ENCODE data around the gene MOB2.

MOB2 gene, protein sequence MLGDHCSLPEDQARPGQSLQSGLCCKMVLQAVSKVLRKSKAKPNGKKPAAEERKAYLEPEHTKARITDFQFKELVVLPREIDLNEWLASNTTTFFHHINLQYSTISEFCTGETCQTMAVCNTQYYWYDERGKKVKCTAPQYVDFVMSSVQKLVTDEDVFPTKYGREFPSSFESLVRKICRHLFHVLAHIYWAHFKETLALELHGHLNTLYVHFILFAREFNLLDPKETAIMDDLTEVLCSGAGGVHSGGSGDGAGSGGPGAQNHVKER

DNA sequence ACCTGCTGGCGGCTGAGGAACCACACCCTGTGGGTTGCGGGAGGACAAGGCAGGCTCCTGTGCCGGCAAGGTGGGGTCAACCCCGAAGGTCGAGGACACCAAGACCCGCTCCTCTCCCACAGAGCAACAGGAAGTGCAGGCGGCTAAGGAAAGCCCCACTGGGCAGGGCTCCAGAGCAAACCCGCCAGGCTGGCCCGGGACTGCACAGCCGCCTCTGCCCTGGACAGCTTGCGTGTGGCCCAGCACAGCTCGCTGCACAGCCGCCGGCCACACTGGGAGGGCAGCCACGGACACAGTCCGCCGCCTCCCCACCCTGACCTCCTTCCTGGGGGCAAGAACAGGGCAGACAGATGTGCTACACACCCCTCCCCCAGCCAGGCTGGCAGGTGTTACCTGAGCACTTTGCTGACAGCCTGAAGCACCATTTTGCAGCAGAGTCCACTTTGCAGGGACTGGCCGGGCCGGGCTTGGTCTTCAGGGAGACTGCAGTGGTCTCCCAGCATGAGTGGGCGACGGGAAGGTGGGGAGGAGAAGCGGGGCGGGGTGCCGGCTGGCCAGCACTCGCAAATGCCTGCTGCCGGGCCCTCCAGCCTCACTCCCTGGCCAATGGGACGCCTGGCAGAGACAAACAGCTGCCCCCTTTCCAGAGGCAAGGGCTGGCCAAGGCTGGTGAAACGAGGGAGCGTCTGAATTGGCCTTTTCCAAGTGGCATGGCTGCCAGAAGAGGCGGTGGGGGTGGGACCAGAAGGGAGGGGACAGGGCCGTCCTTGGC is at the start of gene MOB2:
Gene MOB2, minus strand, starts transcription at position 726 of the 772 bp plus-strand sequence. Its CDS starts 223 bp downstream, at position 503.
- DNase-seq: no peak

DNA sequence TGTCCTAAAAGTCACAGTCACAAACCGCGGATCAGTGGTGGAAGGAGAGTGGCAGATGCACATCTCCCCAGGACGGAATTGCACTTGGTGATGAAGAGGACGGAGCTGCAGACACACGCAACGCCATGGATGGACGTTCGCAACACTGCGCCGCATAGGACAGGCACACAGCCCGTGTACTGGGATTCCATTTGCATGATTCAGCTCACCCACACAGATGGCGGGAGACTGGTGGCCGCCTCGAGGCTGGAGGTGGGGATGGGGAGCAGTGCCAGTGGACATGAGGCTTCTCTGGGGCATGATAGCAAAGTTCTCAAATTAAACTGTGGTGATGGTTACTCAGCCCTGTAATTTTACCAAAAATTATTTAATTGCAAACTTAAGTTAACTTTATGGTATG is 48.1 kb upstream of the MOB2 start:
- DNase-seq: no peak

DNA sequence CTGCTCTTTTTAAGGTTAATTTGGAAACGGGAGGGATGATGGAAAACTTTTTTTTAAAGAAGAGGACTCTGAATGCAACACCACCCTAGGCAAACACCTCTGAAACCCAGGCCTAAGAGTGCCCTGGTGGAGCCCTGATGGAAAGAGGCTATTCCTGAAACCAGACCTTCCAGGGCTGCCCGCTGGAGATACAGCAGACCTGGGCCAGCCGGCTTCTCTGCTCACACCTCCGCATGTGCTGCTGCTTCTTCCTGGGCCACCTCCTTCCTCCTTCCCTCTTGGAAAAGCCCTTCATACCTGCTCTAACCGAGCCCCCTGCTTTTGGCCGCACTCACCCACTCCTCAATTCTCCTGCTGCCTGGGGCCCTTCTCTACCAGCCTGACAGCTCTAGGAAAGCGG is 47.6 kb upstream of the MOB2 start:
- DNase-seq: no peak

DNA sequence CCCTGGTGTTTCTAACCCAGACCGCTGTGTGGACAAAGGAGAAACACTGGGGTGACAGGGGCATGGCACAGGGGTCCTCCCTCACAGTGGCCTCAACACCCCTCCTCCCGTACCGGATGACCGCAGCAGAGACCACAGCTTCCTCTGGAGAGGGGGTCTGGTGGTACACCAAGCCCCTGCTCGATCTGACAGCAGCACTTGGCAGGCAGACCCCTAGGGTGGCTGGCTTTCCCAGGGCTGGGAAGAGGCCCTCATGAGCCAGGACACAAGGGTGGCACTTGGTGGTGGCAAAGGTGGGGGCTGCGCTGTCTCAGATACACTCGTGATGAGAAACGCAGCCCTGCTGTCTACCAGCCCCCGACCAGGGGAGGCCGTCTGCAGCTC is 46.8 kb upstream of the MOB2 start:
- DNase-seq: no peak

DNA sequence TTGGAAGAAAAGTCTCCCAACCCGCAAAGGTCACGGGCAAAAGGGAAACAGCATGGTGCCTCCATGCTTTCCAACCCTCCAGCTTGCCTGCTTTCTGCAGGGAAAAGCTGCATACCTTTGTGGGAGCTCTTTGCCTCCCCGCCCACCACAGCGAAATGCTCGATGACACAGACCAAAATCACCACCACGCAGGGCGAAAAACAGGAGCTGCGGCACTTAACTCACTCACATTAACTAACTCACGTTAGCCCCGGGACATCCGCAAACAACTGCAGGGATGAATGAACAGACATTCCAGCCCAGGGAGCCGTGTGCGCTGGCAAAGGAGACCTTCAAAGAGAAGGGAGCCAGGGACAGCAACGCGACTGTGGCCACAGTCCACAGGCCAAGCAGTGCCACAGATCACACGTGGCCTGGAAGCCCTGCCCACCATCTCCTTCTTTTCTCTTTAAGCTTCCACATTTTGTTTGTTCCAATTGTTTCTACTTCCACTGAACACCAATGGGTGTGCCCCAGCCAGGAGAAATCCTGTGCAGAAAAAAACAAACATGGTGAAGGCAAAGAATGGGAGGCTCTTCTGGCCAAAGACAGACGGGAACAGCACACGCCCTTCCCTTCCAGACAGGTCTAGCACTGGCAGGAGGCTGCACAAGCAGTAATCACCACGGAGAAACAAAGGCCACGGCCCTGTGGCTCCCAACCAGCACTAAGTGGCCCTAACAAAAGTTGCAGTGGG is 46.2 kb upstream of the MOB2 start:
- no peak for DNase-seq

DNA sequence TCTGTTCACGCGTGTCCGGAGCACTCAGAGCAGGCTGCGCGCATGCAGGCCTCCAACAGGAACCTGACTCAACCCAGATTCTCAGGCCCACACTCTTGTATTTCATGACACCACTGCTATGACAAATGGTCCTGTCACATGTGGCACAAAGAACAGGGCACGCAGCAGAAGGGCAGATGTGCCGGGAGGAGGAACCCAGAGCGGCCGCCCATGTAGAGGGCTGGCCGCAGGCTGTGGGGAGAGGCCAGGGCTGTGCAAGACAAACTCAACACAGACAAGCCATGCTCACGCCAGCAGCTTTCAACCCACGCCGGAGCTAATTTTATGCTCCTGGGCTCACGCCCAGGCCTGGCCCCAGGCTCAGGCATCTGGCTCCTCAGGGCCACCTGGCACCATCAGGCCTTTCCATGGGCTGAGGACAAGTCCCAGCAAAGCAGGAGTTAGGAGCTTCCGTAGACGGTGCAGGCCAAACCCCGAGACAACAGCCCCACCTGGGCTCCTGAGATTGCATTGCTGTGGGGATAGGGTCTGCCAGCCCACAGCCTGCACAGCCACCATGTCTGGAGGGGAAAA is 45.5 kb upstream of the MOB2 start:
- no peak for DNase-seq

DNA sequence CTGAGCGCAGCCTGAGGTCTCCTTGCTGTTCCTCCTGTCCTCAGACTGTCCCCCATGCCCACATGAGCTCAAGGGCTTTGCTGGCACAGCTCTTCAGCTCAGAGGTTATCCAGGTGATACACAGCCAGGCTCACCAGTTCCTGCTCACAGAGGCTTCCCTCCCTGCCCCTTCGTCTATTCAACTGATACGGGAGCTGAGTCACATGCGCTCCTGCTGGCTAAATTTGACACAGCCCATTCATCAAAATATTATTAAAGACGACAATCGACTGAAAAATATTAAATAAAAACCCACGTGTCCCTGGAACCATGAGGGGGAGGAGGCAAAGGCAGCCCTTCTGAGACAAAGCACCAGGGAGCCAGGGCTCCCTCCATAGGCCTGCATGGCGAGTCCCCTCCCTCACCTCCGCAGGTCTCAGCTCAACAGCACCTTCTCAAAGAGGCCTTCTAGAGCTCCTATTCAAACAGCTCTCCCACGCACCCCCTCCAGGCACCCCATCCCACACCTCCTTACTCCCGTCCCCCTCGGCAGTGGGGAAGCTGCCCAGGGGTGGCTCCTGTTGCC is 45.0 kb upstream of the MOB2 start:
- no peak for DNase-seq

DNA sequence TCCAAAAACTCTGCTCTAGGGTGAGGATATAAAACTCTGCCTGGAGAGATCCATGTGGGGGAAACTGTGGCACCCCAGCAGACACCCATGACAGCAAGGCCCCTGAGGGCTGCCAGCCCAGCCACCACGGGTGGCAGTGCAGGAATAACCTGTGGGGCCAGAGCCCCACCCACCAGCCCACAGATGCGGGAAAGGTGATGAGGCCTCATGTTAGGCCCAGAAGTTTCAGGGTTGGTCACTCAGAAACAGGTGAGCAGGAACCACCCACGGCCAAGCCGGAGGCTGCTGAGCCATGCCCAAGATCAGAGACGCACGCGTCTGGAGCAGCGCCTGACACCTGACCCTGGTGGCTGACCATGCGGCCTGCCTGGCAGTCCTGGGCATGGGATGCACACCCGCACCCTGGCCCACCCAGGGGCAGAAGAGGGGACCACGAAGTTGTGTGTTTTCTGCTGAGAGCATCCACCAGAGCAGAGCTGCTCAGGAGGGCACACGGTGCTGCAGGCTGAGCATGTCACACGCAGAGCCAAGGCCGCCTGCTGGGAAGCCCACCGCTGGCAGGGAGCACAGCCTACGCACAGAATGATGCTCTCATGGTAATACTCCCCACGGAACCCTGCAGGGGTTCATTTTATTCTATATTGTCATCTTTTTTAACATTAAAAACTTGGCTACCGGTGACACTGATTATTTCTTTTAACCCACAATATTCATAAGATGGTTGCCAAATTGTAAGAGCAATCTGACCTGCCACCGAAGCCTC is 44.3 kb upstream of the MOB2 start:
- no peak for DNase-seq

DNA sequence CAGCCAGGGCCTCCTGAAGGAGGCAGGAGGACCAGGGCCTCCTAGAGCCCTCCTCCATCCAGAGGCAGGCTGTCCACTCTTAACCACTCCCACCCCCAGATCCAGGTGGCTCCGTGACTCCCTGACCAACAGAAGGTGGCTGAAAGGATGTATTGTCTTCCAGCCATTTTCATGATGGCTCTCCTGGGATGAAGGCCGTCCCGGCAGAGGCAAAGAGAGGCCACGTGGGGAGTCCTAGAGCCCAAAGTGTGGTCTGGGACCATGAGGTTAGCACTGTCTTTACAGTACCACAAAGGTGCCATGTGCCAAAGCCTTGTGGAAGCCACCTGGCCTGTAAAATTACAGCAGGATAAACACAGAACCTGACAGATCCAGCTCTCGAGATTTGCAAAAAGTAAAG is 43.2 kb upstream of the MOB2 start:
- DNase-seq: no peak

DNA sequence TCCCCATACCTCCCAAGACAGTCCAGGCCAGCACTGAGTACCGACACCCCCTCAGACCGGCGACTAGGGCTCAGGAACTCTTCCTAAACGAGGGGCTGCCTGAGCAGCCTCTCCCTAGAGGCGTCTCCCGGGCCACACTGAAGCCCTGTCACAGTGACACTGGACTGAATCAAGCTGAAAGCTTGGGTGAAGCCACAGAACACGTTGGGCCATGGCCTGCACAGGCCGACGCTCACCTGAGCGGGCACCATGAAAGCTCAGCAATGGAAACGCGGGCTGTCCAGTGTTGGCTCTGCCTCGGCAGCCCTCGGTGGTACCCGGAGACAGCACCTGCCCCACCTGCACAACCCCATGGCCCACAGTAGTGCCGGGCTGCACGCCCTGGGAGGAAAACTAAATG is 42.7 kb upstream of the MOB2 start:
- DNase-seq: no peak

DNA sequence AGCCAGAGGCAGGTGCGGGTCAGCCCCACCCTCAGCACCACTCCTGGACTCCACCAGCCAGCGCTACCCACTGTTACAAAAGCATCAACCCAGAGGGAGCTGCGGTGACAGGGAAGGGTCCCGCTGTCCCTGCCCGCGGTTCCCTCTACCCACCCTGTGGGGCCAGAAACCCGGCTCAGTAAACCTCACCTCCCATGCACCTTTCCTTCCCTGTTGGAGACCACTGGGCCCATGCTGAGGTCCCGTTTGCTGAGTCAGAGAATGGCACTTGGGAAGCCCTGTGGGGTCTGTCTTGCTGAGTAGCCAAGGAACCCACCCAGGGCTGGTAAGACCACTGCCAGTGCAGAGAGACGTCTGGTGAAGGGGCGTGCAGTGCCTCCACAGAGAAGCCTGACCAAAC is 42.1 kb upstream of the MOB2 start:
- DNase-seq: no peak

DNA sequence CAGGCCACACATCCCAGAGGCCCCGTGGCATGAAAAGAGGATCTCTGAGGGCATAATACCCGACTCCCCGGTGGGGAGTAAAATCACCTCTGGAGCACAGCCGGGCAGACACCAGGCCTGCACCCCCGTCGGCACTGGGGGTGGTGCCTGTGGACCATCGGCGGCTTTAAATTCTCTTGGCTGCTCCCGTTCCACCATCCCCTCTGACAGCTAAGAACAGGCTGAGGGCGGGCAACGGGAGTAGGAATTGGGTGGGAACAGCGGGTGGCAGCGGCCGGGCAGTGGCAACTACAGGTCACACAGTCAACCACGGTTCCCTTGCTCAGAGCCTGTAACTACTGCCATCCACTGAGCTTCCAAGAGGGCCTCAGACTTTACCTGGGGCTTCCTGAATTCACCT is 40.2 kb upstream of the MOB2 start:
- no peak for DNase-seq

DNA sequence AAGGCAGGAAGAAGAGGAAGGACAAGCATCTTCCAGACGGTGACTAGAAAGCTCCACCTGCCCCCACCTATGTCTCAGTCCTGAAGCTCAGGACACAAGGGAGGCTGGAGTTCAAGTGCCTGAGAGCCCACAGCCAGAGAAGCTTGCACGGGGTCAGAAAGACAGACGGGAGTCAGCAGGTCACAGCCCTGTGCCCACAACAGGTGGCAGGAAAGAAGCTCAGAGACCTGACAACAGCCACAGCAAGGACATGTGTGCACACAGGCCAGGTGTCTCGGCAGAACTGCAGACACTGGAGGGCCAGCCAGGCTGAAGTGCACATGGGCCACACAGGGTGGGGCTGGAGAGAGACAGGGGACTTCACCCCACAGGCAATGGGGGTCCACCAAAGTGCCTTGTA is 37.2 kb upstream of the MOB2 start:
- no peak for DNase-seq

DNA sequence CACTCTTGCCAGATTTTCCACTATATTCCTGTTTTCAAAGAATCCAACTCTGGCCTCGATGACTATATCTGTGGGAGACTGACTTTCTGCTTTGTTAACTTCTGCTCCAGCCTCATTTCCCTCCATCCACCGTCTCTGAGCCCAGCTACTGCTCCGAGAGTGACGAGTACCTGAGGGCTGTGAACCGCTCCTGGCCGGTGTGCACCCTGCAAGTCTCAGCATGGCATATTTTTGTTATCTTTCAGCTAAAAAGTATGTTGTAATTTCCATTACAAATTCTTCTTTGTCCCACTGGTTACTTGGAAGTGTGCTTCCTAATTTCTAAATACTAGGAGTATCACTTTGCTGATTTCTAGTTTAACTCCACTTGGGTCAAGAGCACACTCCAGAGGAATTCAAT is 36.5 kb upstream of the MOB2 start:
- DNase-seq: no peak

DNA sequence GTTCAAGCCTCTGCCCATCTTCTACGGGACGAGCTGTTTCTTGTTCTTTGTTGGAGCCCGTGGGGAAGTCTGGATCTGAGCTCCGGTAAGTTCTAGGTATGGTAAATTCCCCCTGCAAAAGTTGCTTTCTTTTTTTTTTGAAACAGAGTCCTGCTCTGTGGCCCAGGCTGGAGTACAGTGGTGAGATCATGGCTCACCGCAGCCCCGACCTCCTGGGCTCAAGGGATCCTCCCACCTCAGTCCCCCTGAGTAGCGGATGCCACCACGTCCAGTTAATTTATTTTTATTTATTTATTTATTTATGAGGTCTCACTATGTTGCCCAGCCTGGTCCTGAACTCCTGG is 35.5 kb upstream of the MOB2 start:
- no peak for DNase-seq

DNA sequence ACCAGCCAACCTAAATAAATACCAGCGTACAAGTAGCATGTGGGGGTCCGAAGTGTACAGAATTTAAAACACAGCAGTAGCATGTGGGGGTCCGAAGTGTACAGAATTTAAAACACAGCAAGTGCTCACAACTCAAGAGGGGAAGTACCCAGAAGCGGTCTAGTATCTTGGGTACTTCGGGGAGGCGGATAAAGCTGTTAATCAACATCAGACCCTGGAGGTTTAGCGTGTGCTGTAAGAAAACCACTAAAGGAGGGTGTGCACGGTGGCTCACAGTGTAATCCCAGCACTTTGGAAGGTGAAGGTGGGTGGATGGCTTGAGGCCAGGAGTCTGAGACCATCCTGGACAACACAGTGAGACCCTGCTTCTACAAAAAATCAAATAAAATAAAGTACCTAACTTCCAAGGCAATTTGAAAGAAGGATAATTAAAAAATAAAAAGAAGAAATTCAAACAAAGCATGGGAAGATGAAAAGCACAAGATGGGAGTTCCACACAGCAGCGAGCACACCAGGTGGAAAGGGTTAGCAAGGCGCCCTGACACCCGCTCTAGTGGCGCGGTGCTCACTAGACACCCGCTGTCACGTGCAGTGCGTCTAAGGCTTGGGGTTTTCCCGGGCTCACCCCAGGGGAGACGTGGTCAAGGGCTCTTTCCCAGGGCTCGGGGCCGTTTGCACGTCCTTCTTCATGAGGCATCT is 35.0 kb upstream of the MOB2 start:
- no peak for DNase-seq

DNA sequence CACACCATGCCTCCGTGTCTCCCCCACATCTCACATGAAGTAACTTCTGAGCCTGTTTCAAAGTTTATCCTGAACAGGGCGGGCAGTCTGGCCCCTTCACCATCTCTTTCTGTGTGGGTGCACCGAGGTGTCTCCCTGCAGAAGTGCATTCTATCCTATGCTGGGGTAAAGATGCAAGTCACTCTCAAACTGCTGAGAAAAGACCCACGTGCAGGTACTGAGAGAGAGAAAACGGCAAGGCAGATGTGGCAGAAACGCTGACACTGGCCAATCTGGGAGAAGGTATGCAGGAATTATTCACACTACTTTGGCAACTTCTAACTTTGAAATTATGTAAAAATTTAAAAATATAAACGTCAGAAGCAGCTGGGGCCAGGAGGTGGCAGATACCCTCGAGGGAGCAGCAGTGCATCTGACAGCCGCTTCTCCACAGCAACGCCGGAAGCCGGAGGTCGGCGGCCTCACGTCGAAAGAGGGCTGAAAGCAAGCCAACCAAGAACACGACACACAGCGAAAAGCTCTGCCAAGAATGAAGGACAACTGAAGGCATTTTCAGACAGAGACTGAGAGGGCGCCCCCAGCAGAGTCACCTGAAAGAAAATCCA is 34.2 kb upstream of the MOB2 start:
- DNase-seq: no peak

DNA sequence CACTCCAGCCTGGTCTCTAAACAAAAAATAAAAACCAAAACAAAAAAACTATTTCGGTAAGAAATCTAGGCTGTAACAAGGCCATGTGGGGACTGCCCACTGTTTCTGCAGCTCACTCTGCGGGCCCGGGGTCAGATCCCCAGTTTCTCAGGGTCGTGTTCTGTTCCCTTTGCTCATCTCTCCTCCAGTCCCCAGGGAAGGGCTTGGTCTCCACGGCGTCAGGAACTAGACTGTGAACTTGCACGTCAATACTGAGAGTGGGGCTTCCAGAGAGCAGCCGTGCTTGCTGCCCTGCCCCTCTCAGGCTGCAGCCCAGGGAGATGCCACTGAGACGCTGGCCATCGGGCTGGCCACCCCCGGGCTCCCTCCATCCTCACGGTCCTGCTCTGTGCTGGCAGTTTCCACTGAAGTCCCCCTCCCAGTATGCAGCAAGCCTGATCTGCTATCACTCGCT is 33.7 kb upstream of the MOB2 start:
- DNase-seq: no peak

DNA sequence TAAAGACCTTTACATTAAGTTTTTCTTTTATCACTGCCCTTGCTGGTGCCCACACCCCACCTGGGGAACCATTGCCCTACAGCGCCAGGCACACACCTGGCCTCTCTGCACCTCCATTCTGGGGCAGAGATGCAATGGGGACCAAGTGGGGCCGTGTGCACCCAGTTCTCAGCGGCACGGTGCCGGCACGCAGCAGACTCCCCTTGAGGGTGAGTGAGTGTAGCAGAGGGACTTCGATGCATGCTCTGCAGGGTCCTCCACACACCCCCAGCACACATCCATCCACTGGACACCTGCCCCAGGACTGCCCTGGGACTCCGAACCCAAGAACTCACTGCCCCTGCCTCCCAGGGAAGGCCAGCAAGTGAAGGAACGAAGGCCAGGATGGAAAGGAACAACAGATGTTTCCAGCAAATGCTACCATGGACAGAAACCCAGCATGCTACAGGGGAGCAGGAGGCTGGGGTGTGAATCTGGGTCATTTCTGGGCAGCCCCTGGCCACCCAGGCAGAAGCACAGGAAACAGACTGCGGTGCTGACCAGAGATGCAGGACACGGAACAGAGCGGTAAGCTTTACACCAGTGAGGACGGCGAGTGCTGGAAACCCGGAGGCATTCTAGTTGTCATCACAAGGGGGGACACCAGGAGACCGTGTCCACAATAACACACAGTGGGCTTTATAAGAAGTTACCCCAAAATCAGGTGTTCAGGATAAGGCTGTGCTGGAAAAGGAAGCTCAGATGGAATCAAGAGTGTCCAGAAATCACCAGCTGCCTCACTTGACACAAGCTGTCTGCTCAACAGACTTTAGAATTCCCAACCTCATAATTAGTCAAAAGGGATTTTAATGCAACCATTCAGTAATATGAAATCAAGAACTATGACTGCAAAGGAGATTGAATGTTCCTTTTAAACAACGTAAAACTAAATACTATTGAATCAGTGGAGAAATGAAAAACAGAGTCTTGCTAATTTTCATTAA is 32.7 kb upstream of the MOB2 start:
- no peak for DNase-seq

DNA sequence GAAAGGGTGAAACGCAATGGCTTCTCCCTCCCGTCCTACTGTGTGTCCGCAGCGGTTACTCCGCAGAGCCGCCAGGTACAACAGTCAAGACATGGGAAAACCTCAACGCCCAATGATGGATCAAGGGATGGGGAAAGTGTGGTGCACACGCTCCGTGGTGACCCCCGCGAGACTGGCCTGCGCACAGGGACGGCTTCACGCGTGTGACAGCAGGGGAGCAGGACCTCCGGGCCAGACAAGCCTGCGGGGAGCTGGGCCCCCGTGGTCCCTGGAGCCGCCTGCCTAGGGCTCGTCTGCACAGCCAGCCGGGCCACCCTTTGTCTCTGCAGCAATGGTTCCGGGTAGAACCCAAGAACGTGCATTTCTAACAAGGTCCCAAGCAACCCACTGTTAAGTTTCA is 31.7 kb upstream of the MOB2 start:
- no peak for DNase-seq

Data from SW 1271 (cell line).